CD14-positive monocyte (primary cell): Measurements from ENCODE around the gene SHB. TPM values are rescaled to one million over a fixed set of nuclear protein-coding genes. Genes with fewer than 3 reads are reported as not detected.

Experiments
- DNase-seq, 3 donors: peaks; one replicate each; pipeline ENCODE4 v3.0.0-alpha.2; 2011 to 2022
- H2AFZ ChIP-seq: 2 replicates; pipeline ENCODE4 v1.6.0; 2012; ENCODE audit warnings: mild to moderate bottlenecking, low read depth, low read length, inconsistent platforms; ENCODE audit not compliant: insufficient read depth, poor library complexity, severe bottlenecking
- H3K27ac ChIP-seq, 2 donors: 1 replicate in 1 of 2; 2 replicates in 1 of 2; pipeline ENCODE4 v1.5.1; 2012 to 2013; ENCODE audit warnings: low read length in 2 of 2, control low read depth in 1 of 2, inconsistent platforms in 1 of 2, low read depth in 1 of 2, mild to moderate bottlenecking in 1 of 2
- H3K27me3 ChIP-seq, 2 donors: one replicate each; pipeline versions ENCODE4 v1.6.0 to v1.6.1; 2011 to 2013; ENCODE audit warnings: low read length in 2 of 2; ENCODE audit not compliant: control insufficient read depth in 2 of 2, insufficient read depth in 2 of 2
- H3K36me3 ChIP-seq, 2 donors: replicated peaks in 1 of 2; 1 replicate in 1 of 2; 2 replicates in 1 of 2; pipeline versions ENCODE4 v1.5.1 to v1.6.1; 2012 to 2013; ENCODE audit warnings: low read length in 2 of 2, control low read depth in 1 of 2, inconsistent platforms in 1 of 2, mild to moderate bottlenecking in 1 of 2; ENCODE audit not compliant: insufficient read depth in 2 of 2, control insufficient read depth in 1 of 2
- H3K4me1 ChIP-seq, 2 donors: 1 replicate in 1 of 2; 2 replicates in 1 of 2; pipeline versions ENCODE4 v1.5.1 to v1.6.1; 2012 to 2013; ENCODE audit warnings: low read length in 2 of 2, control low read depth in 1 of 2, inconsistent platforms in 1 of 2, mild to moderate bottlenecking in 1 of 2, moderate library complexity in 1 of 2; ENCODE audit not compliant: insufficient read depth in 2 of 2, control insufficient read depth in 1 of 2
- H3K4me2 ChIP-seq: replicated peaks from 2 replicates; pipeline ENCODE3; 2012; ENCODE audit warnings: low read length, moderate library complexity, mild to moderate bottlenecking; ENCODE audit not compliant: poor library complexity, severe bottlenecking; ENCODE audit errors: extremely low read depth
- H3K4me3 ChIP-seq, 3 experiments: fragments of 200-600 bp in 1 of 3; sonication (generic) in 1 of 3; replicated peaks in 1 of 3; 1 replicate in 2 of 3; 2 replicates in 1 of 3; pipeline ENCODE4 v1.5.1; 2011 to 2013; ENCODE audit warnings: low read length in 3 of 3, mild to moderate bottlenecking in 3 of 3, control low read depth in 2 of 3, low read depth in 2 of 3, inconsistent platforms in 1 of 3, moderate library complexity in 1 of 3
- H3K79me2 ChIP-seq: 2 replicates; pipeline ENCODE4 v1.6.0; 2012; ENCODE audit warnings: mild to moderate bottlenecking, control low read depth, inconsistent platforms, low read length, moderate library complexity; ENCODE audit not compliant: insufficient read depth
- H3K9ac ChIP-seq: 2 replicates; pipeline ENCODE4 v1.6.0; 2017; ENCODE audit warnings: low read length, mild to moderate bottlenecking; ENCODE audit not compliant: insufficient read depth, poor library complexity, severe bottlenecking
- H3K9me3 ChIP-seq, 2 donors: replicated peaks in 1 of 2; 1 replicate in 1 of 2; 2 replicates in 1 of 2; pipeline versions ENCODE4 v1.5.1 to v1.6.1; 2012 to 2013; ENCODE audit warnings: low read length in 2 of 2, control low read depth in 1 of 2; ENCODE audit not compliant: control insufficient read depth in 1 of 2, insufficient read depth in 1 of 2
- H4K20me1 ChIP-seq: 2 replicates; pipeline ENCODE4 v1.6.0; 2012; ENCODE audit warnings: mild to moderate bottlenecking, low read length, control low read depth, moderate library complexity; ENCODE audit not compliant: insufficient read depth
- H3K27ac Mint-ChIP-seq, 7 donors: one replicate each; pipeline ENCODE4 v1.8.0; 2020; ENCODE audit warnings: mild to moderate bottlenecking in 7 of 7, mixed read lengths in 7 of 7, moderate library complexity in 6 of 7, inconsistent platforms in 2 of 7
- H3K27me3 Mint-ChIP-seq, 3 donors: one replicate each; pipeline ENCODE4 v1.8.0; 2021 to 2022; ENCODE audit warnings: low read depth in 3 of 3, mild to moderate bottlenecking in 3 of 3, mixed read lengths in 3 of 3, moderate library complexity in 3 of 3, inconsistent platforms in 1 of 3
- H3K36me3 Mint-ChIP-seq, 2 donors: one replicate each; pipeline ENCODE4 v1.8.0; 2020; ENCODE audit warnings: mixed read lengths in 2 of 2, inconsistent platforms in 1 of 2, mild to moderate bottlenecking in 1 of 2
- H3K4me1 Mint-ChIP-seq: one replicate; pipeline ENCODE4 v1.8.0; 2020; ENCODE audit warnings: mild to moderate bottlenecking, mixed read lengths
- H3K4me3 Mint-ChIP-seq, 2 donors: one replicate each; pipeline ENCODE4 v1.8.0; 2020; ENCODE audit warnings: mild to moderate bottlenecking in 2 of 2, mixed read lengths in 2 of 2, moderate library complexity in 1 of 2
- H3K9me3 Mint-ChIP-seq, 7 donors: one replicate each; pipeline ENCODE4 v1.8.0; 2020 to 2022; ENCODE audit warnings: mixed read lengths in 7 of 7, mild to moderate bottlenecking in 6 of 7, moderate library complexity in 6 of 7, inconsistent platforms in 2 of 7
- CTCF ChIP-seq: fragments of 200-600 bp; IDR thresholded peaks from one replicate; pipeline ENCODE4 v1.8.0; 2022; ENCODE audit warnings: antibody characterized with exemption, mild to moderate bottlenecking
- WGBS: methylation state at CpG from one replicate; pipeline ENCODE4 v1.1.5; 2013; ENCODE audit warnings: missing lambda C conversion rate; ENCODE audit not compliant: insufficient coverage; 5-methylcytosine and 5-hydroxymethylcytosine counted together
- intact Hi-C, 2 donors: fragments of 100-400 bp; cut with micrococcal nuclease; formaldehyde crosslinking; loops; one replicate each; pipeline versions ENCODE4 v1.15.0 to v1.15.1; 2023
- polyA plus RNA-seq, 3 donors: library from polyadenylated mRNA; depleted of rRNA in 1 of 3; unstranded in 2 of 3; stranded (reverse) in 1 of 3; fragments of 300-500 nt in 2 of 3; fragments of >200 nt in 1 of 3; fragmentation: Illumina TruSeq in 2 of 3; gene quantifications; 1 replicate in 2 of 3; 2 replicates in 1 of 3; pipeline ENCODE4 v1.2.3, GENCODE V29; 2012 to 2021

Gene SHB
- polyA plus RNA-seq, 3 donors: 0.27 to 1.3 (median 0.31) TPM

DNA sequence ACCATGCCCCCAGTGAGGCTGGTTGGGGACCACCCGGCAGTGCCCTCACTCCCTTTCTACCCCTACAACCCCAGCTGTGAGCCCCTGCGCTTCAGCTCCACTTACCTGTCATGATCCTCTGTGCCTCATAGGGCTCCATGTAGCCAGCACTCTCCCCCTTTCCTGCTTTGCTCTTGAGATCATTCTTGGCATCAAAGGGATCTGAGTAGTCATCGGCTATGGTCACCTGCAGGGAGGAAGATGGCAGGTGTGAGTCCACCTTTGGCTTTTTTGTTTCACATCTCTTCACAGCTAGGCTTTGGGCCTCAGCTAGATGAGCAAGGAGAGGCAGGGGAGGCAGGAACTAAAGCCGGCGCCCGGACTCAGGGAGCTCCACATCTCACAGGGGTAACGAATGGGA lies 53.1 kb downstream of the SHB start:
- H3K4me1 Mint-ChIP-seq: peaks cover 22% of the 10 kb centered on the region
- H3K9me3 ChIP-seq: no peaks in the 10 kb centered on the region
- no peak for TF ChIP-seq CTCF
- H3K36me3 ChIP-seq: no peaks in the 10 kb centered on the region
- no peak overlapping the region for H2AFZ ChIP-seq
- peaks cover 0 to 2% (median 0%) of the 10 kb centered on the region in 7 donors for H3K9me3 Mint-ChIP-seq
- H3K9ac ChIP-seq: no peak overlapping the region
- H3K4me2 ChIP-seq: no peak overlapping the region
- no peaks in the 10 kb centered on the region for H3K27me3 ChIP-seq
- intact Hi-C loops: loop anchor here in 1 of 2 donors (10.0 kb wide), 2 partner anchors 49 to 101 kb away; partner anchors contain the start of gene SHB
- no peak overlapping the region for H3K27ac ChIP-seq
- no peaks in the 10 kb centered on the region for H4K20me1 ChIP-seq
- DNase-seq: no peak
- no peak overlapping the region for H3K4me3 Mint-ChIP-seq
- peaks cover 10 to 19% of the 10 kb centered on the region in 2 donors for H3K4me1 ChIP-seq
- peaks cover 14 to 15% of the 10 kb centered on the region in 2 donors for H3K36me3 Mint-ChIP-seq
- WGBS: 100% methylated on average over 5 of the region's 7 CpGs
- peaks cover 0 to 9% (median 0%) of the 10 kb centered on the region in 3 donors for H3K27me3 Mint-ChIP-seq
- H3K27ac Mint-ChIP-seq: peak overlapping the region in 2 of 7 donors; percentile 28 to 36
- no peaks in the 10 kb centered on the region for H3K79me2 ChIP-seq
- no peak overlapping the region for H3K4me3 ChIP-seq

DNA sequence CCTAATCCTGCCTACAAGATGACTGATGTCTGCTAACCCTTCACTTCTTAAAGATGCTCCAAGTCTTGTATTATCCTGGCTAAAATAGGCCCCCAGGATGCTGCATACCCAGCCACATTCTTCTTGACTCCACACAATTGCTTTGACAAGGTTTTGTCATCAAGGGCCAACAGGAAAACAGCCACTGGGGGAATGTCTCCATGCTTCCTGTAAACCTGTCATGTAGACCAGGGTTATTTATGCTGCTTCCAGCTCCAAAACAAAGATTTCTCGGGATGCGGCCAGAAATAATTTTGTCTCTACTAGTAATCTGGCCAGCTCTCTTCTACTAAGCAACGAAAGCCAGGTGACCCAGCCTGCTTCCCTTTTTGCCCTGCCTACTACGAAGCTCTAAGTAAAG lies 53.8 kb downstream of the SHB start:
- WGBS: 64% methylated on average over 4 of the region's 4 CpGs
- Histone ChIP-seq H2AFZ (no peak overlapping the region), H3K4me1 (peaks cover 3 to 13% of the 10 kb centered on the region in 2 donors), H3K79me2 (no peaks in the 10 kb centered on the region), H3K9me3 (no peaks in the 10 kb centered on the region), H3K4me2 (no peak overlapping the region), H3K36me3 (no peaks in the 10 kb centered on the region), H4K20me1 (no peaks in the 10 kb centered on the region), H3K4me3 (no peak overlapping the region), H3K9ac (no peak overlapping the region), H3K27me3 (no peaks in the 10 kb centered on the region), H3K27ac (no peak overlapping the region)
- DNase-seq: no peak
- H3K9me3 Mint-ChIP-seq: peaks cover 0 to 2% (median 0%) of the 10 kb centered on the region in 7 donors
- intact Hi-C loops: loop anchor here in 1 of 2 donors (10.0 kb wide), 2 partner anchors 50 to 100 kb away; partner anchors contain the start of gene SHB
- peaks cover 15% of the 10 kb centered on the region for H3K4me1 Mint-ChIP-seq
- no peak overlapping the region for H3K27ac Mint-ChIP-seq
- peaks cover 0 to 9% (median 4%) of the 10 kb centered on the region in 3 donors for H3K27me3 Mint-ChIP-seq
- H3K36me3 Mint-ChIP-seq: peaks cover 14 to 15% of the 10 kb centered on the region in 2 donors
- no peak for TF ChIP-seq CTCF
- no peak overlapping the region for H3K4me3 Mint-ChIP-seq
